Motor neuron (in vitro differentiated cells): ENCODE results near the gene IL19. TPM values are rescaled to one million over a fixed set of nuclear protein-coding genes. Genes with fewer than 3 reads are reported as not detected.
A peak's percentile ranks its signal among the peaks of the same experiment; 100 is the strongest.
"Not testable (repeated sequence)": the region's sequence is repeated elsewhere in the genome, so short reads cannot be mapped to it uniquely, and the experiment has no call there.

ENCODE experiments used
- ATAC-seq, 8 experiments: fragments of 200-7000 bp; cut with Tn5 transposase; replicated peaks in 6 of 8; 2 replicates each; pipeline ENCODE4 v1.8.0; 2021; ENCODE audit warnings: mild to moderate bottlenecking in 8 of 8, moderate library complexity in 8 of 8
- H3K27ac ChIP-seq, 2 donors: fragments of 250-450 bp; sonication (Bioruptor Pico); 2 replicates each; pipeline ENCODE4 v1.9.0; 2021; ENCODE audit warnings: antibody characterized with exemption in 2 of 2, mild to moderate bottlenecking in 2 of 2, moderate library complexity in 1 of 2
- H3K4me1 ChIP-seq, 2 donors: fragments of 250-450 bp; sonication (Bioruptor Pico); replicated peaks in 1 of 2; 2 replicates each; pipeline ENCODE4 v1.6.1; 2021; ENCODE audit warnings: antibody characterized with exemption in 2 of 2, mild to moderate bottlenecking in 2 of 2, moderate library complexity in 1 of 2
- H3K4me3 ChIP-seq, 5 donors: fragments of 250-450 bp; sonication (Bioruptor Pico); 2 replicates each; pipeline ENCODE4 v1.9.0; 2021; ENCODE audit warnings: antibody characterized with exemption in 5 of 5, mild to moderate bottlenecking in 5 of 5, moderate library complexity in 4 of 5
- WGBS, 10 experiments: fragments of 450-650 bp; shearing (Covaris generic); methylation state at CpG; one replicate each; pipeline ENCODE4 v1.0.0; 2022; 5-methylcytosine and 5-hydroxymethylcytosine counted together
- in situ Hi-C, 9 experiments: fragments of 400-800 bp; cut with MboI; loops; one replicate each; pipeline ENCODE4 v1.15.0; 2021; ENCODE audit warnings: low sequenced_read_pairs in 9 of 9, low pct_unique_long_range_greater_than_20kb in 2 of 9; ENCODE audit not compliant: unreplicated experiment in 9 of 9
- total RNA-seq, 8 experiments: library from RNA; unstranded; fragments of 300-600 nt; gene quantifications; 2 replicates each; pipeline versions ENCODE4 v1.2.3 to v1.2.4, GENCODE V29; 2022

Gene IL19
- total RNA-seq, 8 experiments from 2014 or later, result 0.27 to 2.5 (median 0.81) TPM; not detected in 3

DNA sequence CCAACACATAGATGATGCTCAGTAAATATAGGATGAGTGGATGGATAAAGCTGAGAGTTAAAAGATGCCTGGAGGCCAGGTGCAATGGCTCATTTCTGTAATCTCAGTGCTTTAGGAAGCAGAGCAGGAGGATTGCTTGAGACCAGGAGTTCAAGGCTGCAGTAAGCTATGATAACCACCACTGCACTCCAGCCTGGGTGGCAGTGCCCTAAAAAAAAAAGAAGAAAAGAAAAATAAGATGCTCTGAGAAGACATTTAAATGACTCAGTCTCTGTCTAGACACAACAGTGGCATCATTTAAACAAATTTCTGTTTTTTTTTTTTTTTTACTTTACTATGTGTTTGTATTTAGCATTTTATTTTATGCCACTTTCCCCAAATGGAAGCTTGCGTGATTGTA is 25.3 kb upstream of the IL19 start:
- in situ Hi-C loops, result loop anchor here in 2 of 9 experiments (25.0 kb wide), 1 partner anchor 167 kb away; the partner anchor contains the start of gene FCMR (in 2 of the 2)
- no peak for ATAC-seq
- Histone ChIP-seq H3K4me3 (no peak overlapping the region), H3K27ac (no peak overlapping the region), H3K4me1 (no peaks in the 10 kb centered on the region)
- WGBS, 10 experiments, result 67 to 100% (median 100%) methylated on average over 1 of the region's 1 CpG

DNA sequence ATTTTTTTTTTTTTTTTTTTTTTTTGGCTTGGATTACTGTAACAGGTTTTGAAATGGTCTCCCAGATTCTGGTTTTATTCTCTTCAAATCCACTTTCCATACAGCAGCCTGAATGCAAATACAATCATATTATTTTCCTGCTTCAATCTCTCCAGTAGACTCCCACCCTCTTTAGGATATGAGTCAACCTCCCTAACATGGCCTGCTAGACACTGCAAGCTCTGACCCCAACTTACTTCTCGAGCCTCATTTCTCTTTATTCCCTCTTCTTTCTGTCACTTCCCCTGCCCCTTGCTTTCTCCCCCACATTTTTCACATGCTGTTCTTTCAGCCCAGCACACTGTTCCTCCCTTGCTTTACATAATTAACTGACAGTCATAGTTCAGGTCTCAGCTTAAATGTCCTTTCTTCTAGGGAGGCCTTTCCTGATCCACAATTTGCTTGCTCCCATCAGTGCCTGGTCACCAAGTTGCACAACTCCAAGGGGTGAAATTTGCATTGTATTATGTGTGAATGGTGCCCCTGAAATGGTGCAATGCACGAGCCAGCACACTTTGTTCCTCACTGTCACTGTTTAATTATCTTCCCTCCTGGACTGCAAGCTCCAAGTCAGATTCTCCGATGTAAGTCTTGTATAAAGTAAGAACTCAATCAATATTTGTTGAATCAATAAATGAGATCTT is 22.1 kb upstream of the IL19 start:
- peak in 2 of 8 experiments; percentile 19 to 45 for ATAC-seq
- no peaks in the 10 kb centered on the region for H3K4me1 ChIP-seq
- WGBS, 10 experiments, result 33 to 93% (median 63%) methylated on average over 1 to 3 of the region's 3 CpGs
- no peak overlapping the region for H3K27ac ChIP-seq
- H3K4me3 ChIP-seq, result no peak overlapping the region
- in situ Hi-C loops, result loop anchor here in 2 of 9 experiments (25.0 kb wide), 1 partner anchor 164 kb away; the partner anchor contains the start of gene FCMR (in 2 of the 2)

DNA sequence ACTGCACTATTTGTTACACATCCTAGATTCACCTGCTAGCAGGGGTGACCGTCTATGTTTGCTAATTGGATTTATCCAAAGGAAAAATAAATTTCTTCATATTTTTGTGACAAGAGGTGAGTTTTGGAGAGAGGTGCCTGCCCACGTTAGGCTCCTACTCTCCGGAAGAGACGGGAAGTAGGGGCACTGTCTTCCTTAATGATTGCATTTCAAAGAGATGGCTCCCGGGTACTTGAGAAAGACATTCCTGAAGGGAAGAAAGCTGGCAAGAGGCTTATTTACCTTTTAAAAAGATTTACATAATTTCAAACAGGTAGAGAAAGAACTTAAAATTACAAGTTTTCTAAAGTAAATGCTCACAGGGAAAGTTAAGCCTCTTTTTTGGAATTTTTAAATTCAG is 18.7 kb upstream of the IL19 start:
- 10 to 86% (median 57%) methylated on average over 1 to 5 of the region's 5 CpGs for WGBS, 10 experiments
- in situ Hi-C loops, result no loop called here

DNA sequence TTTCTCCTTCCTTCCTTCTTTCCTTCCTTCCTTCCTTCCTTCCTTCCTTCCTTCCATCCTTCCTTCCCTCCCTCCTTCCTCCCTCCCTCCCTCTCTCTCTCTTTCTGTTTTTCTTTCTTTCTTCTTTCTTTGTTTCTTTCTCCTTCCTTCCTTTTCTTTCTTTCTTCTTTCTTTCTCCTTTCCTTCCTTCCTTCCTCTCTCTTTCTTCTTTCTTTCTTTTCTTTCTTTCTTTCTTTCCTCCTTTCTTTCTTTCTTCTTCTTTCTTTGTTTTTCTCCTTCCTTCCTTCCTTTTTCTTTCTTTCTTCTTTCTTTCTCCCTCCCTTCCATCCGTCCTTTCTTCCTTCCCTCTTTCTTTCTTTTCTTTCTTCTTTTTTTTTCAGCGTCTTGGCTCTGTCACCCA is 18.1 kb upstream of the IL19 start:
- Histone ChIP-seq H3K4me3 (no peak overlapping the region), H3K27ac (no peak overlapping the region), H3K4me1 (no peaks in the 10 kb centered on the region)
- 35 to 93% (median 85%) methylated on average over 1 to 2 of the region's 2 CpGs for WGBS, 10 experiments
- ATAC-seq, result no peak
- in situ Hi-C loops, result no loop called here

More for the DNA sequence above, 18.7 kb upstream of the IL19 start:
- Histone ChIP-seq H3K4me1 (no peaks in the 10 kb centered on the region), H3K27ac (no peak overlapping the region), H3K4me3 (no peak overlapping the region)
- no peak for ATAC-seq

DNA sequence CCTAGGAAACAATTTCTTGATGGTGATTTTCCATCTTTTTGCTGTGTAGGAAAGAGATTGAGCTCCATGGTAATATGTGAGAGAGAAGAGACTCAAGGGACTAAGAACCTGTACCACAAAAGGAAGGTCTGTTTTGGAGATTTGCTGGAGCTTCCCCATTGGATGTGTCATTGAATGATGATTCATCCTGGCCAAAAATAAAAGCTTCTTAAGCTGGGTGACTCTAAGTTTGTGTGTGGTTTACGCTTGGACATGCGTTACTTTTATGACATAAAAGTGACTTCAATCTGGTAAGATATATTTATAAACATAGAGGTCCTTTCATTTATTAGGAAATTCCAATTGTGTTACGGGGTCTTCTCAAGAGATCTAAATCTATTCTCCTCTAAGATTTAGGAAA is 17.4 kb upstream of the IL19 start:
- Histone ChIP-seq H3K27ac (no peak overlapping the region), H3K4me3 (no peak overlapping the region), H3K4me1 (no peaks in the 10 kb centered on the region)
- ATAC-seq, result no peak
- WGBS, 10 experiments, result 0 to 95% (median 63%) methylated on average over 1 to 3 of the region's 3 CpGs; no CpG with 5 or more reads in 4 of the 10 experiments
- in situ Hi-C loops, result no loop called here

DNA sequence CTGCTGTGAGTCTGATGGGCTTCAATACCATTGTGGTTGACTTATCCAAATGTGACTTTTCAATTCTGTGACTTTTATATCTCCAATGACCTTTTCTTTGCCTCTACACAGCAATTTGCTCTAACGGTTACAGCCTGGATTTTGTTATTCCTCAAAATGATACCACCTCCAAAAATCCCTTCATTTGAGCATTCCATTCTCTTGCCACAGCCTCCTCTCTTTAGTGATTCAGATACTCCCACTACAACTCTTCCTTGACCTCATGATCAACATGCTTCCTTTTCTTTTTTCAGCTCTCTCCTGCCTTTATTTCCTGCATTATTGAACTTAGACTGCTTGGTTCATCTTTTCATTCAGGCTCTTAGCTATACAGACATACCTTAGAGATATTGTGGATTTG is 16.6 kb upstream of the IL19 start:
- WGBS, 10 experiments, result 0 to 88% (median 80%) methylated on average over 1 of the region's 1 CpG
- Histone ChIP-seq H3K4me1 (no peaks in the 10 kb centered on the region), H3K27ac (no peak overlapping the region), H3K4me3 (no peak overlapping the region)
- in situ Hi-C loops, result no loop called here
- ATAC-seq, result no peak

DNA sequence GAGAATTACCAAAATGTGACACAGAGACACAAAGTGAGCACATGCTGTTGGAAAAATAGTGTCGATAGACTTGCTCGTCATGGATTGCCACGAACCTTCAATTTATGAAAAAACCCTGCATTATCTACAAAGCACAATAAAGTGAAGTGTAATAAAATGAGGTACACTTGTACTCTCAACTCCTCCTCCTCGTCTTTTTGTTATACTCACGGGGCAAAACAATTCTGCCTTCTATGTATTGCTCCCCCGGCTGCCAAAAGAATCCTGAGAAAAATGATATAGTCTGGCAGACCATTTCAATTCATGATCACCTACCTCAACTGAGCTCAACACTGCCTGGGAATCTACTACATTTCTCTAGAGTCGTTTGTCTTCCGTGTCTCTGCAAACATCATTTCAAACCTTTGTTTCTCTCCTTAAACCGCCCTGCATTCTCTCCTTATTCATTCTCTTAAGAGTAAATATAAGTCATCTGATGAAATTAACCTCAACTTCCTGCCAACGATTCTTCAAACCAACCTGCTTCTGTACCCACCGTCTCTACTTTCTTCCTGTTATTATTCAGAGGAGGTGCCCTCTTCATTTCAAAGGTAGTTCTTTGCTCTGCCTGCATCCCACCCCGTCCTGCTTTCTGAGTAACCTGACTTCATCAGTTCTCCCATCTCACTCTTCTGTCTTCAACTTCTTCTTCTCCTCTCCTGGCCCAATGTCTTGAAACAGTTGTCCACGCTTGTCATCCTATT is 12.9 kb upstream of the IL19 start:
- H3K4me3 ChIP-seq, result no peak overlapping the region
- 66 to 91% (median 82%) methylated on average over 8 to 13 of the region's 13 CpGs for WGBS, 10 experiments
- in situ Hi-C loops, result no loop called here
- peaks cover 2 to 16% of the 10 kb centered on the region in 2 donors for H3K4me1 ChIP-seq
- no peak for ATAC-seq
- H3K27ac ChIP-seq, result no peak overlapping the region

DNA sequence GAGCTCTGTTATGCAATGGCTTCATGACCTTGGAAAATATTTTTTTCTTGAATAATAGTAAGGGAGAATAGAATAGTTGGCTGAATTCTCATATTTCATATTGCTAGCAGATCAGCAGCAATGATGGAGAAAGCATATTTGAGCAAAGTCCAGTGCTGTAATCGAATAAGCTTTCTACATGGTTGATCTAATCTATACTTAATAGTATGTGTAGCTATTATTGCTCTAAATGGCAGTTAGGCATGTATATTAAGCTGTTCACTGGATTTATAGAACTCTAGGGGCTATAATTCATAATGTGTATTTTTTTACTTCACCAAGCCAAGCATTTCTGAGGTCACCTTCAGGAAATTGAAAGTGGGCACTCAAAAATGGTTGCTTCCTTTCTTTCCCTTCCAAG is 10.0 kb upstream of the IL19 start:
- Histone ChIP-seq H3K4me3 (no peak overlapping the region), H3K27ac (peak overlapping the region in 1 of 2 donors; percentile 25), H3K4me1 (peaks cover 2 to 16% of the 10 kb centered on the region in 2 donors)
- in situ Hi-C loops, result no loop called here
- WGBS, 10 experiments, result 40 to 88% (median 70%) methylated on average over 1 of the region's 1 CpG; no CpG with 5 or more reads in 4 of the 10 experiments
- ATAC-seq, result peak in 4 of 8 experiments; percentile 58 to 95 (median 88)

DNA sequence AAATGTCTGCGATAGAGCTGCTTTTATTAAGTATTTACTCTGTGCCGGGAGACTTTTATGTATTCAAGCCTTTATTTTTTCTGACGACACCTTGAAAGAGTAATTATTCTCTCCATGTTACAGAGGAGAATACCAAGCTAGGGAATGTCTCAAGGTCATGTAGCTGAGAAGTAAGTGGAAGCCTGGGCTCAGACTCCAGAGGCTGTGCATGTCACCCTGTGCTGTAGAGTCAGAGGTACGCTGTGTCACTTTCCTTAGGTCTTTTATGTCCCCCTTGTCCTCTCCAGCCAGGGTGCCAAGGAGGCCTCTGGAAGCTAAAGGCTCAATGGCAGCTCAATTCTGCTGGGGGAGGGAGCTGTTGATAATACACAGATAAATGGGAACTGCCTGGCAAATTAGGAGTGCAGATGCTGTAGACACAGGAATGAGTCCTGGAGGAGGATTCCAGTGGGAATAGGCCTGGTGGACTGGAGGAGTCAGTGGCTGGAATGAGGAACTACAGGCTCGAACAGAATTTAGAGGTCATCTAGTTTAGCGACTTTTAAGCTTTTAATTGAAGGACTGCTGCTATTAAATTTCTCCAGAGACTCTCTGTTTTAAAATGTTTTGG is 9.3 kb upstream of the IL19 start:
- H3K4me1 ChIP-seq, result peaks cover 4 to 16% of the 10 kb centered on the region in 2 donors
- in situ Hi-C loops, result no loop called here
- no peak overlapping the region for H3K4me3 ChIP-seq
- peak in 5 of 8 experiments; percentile 15 to 50 (median 26) for ATAC-seq
- 20 to 90% (median 71%) methylated on average over 1 to 6 of the region's 6 CpGs; no CpG with 5 or more reads in 1 of the 10 experiments for WGBS, 10 experiments
- H3K27ac ChIP-seq, result peak overlapping the region in 1 of 2 donors; percentile 14

DNA sequence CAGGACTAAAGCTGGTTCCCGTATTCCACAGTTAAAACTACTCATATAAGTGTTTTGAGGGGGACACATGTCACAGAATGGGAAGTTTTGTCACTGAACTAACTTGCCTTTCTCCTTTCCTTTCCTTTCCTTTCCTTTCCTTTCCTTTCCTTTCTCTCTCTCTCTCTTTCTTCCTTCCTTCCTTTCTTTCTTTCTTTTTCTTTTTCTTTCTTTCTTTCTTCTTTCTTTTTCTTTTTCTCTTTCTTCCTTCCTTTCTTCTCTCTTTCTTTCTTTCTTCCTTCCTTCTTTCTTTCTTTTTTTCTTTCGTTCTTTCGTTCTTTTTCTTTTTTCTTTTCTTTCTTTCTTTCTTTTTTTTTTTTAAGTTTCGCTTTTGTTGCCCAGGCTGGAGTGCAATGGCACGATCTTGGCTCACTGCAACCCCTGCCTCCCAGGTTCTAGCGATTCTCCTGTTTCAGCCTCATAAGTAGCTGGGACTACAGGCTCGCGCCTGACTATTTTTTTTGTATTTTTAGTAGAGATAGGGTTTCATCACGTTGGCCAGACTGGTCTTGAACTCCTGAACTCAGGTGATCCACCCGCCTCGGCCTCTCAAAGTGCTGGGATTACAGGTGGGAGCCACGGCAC is 7.7 kb upstream of the IL19 start:
- 50 to 91% (median 77%) methylated on average over 1 to 12 of the region's 12 CpGs for WGBS, 10 experiments
- H3K27ac ChIP-seq, ATAC-seq, H3K4me3 ChIP-seq, in situ Hi-C loops: not testable (repeated sequence)
- H3K4me1 ChIP-seq, result peaks cover 8 to 16% of the 10 kb centered on the region in 2 donors

DNA sequence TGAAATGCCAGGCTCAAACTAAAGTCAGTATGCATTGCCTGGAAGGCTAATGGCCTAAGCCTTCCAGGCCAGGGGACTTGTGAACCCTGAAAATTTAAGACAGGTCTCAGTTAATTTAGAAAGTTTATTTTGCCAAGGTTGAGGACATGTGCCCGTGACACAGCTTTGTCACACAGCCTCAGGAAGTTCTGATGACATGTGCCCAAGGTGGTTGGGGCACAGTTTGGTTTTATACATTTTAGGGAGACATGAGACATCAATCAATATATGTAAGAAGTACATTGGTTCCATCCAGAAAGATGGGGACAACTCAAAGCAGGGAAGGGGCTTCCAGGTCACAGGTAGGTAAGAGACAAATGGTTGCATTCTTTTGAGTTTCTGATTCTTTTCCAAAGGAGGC is 4.8 kb upstream of the IL19 start:
- H3K27ac ChIP-seq, ATAC-seq, H3K4me3 ChIP-seq, in situ Hi-C loops: not testable (repeated sequence)
- H3K4me1 ChIP-seq, result peaks cover 19 to 31% of the 10 kb centered on the region in 2 donors
- 67 to 100% (median 88%) methylated on average over 1 of the region's 1 CpG; no CpG with 5 or more reads in 3 of the 10 experiments for WGBS, 10 experiments

DNA sequence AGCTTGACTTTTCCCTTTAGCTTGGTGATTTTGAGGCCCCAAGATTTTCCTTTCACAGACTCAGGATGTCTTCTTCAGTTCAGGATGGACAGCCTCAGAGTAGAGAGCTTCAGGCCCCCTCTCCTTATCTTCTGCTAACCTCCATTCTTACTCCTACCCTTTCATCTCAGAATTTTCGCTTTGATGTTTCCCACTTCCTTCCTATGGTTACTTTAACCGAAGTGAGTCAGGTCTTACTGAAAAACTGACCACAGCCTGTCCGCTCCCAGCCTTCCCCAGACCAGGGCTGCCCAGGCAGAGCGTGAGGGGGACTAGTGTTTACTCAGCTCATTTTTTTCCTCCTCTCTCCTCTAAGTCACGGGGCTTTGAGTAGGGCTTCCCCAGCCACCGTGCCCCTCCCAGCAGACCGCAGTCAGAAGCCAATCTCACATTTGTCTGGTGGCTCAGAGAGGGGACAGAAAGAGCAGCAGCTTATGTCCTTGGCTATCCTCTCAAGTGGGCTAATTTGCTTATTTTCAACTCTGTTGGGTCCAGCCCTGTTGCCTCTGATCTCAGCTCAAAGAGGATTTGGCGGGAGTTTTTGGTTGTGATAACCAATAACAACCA is 4.2 kb upstream of the IL19 start:
- 40 to 100% (median 69%) methylated on average over 1 to 8 of the region's 8 CpGs; no CpG with 5 or more reads in 1 of the 10 experiments for WGBS, 10 experiments
- H3K4me1 ChIP-seq, result peaks cover 17 to 25% of the 10 kb centered on the region in 2 donors
- no peak overlapping the region for H3K4me3 ChIP-seq
- H3K27ac ChIP-seq, result no peak overlapping the region
- in situ Hi-C loops, result no loop called here
- peak in 6 of 8 experiments; percentile 22 to 97 (median 93) for ATAC-seq
